Esophagus squamous epithelium (tissue), 5 donors: ENCODE measurements around the gene C1QTNF8. TPM values are rescaled to one million over a fixed set of nuclear protein-coding genes. Genes with fewer than 3 reads are reported as not detected.

ENCODE experiments used
- DNase-seq: peaks from one replicate; lab custom pipeline; 2025; lab: John Stamatoyannopoulos, UW
- H3K27ac ChIP-seq, 4 donors: fragments of 200-600 bp; sonication (generic); one replicate each; pipeline ENCODE4 v1.5.1; 2016 to 2019; ENCODE audit warnings: mild to moderate bottlenecking in 1 of 4
- H3K27me3 ChIP-seq, 4 donors: fragments of 200-600 bp; sonication (generic); 1 replicate in 3 of 4; 2 replicates in 1 of 4; pipeline versions ENCODE4 v1.5.1 to v1.6.0; 2017 to 2021; ENCODE audit warnings: antibody characterized with exemption in 1 of 4
- H3K36me3 ChIP-seq, 3 donors: fragments of 200-600 bp; sonication (generic); one replicate each; pipeline ENCODE4 v1.5.1; 2016 to 2019
- H3K4me1 ChIP-seq, 3 donors: fragments of 200-600 bp; sonication (generic); one replicate each; pipeline ENCODE4 v1.5.1; 2017 to 2019
- H3K4me3 ChIP-seq, 4 donors: fragments of 200-600 bp; sonication (generic); 1 replicate in 3 of 4; 2 replicates in 1 of 4; pipeline ENCODE4 v1.5.1; 2016 to 2019; ENCODE audit warnings: mild to moderate bottlenecking in 2 of 4, moderate library complexity in 1 of 4
- H3K9me3 ChIP-seq, 3 donors: fragments of 200-600 bp; sonication (generic); one replicate each; pipeline ENCODE4 v1.5.1; 2016 to 2019
- POLR2A ChIP-seq, 4 donors: fragments of 450-650 bp; IDR thresholded peaks; one replicate each; pipeline ENCODE4 v1.6.1; 2017; ENCODE audit warnings: antibody characterized with exemption in 4 of 4, mild to moderate bottlenecking in 4 of 4, moderate library complexity in 3 of 4
- WGBS, 2 donors: methylation state at CpG; one replicate each; pipeline ENCODE4 v1.1.5; 2018; 5-methylcytosine and 5-hydroxymethylcytosine counted together
- intact Hi-C: fragments of 100-400 bp; cut with DNase I; formaldehyde crosslinking; loops from one replicate; pipeline ENCODE4 v1.15.0; 2022
- total RNA-seq, 4 donors: library from RNA; depleted of rRNA; stranded (reverse); fragments of >200 nt; gene quantifications; one replicate each; pipeline ENCODE4 v1.1.0, GENCODE V29; 2016
- TF ChIP-seq, protein P1 (sequence below), 6 experiments: fragments of 450-650 bp in 4 of 6; fragments of 200-600 bp in 2 of 6; sonication (generic) in 2 of 6; IDR thresholded peaks; one replicate each; pipeline ENCODE4 v1.5.1; 2016 to 2019; ENCODE audit warnings: antibody characterized with exemption in 6 of 6, mild to moderate bottlenecking in 4 of 6, moderate library complexity in 4 of 6
- donor health status: DM: yes; HTN: yes; CAD: no.

C1QTNF8 gene
- total RNA-seq, 4 donors from 2014 or later, result not detected

DNA sequence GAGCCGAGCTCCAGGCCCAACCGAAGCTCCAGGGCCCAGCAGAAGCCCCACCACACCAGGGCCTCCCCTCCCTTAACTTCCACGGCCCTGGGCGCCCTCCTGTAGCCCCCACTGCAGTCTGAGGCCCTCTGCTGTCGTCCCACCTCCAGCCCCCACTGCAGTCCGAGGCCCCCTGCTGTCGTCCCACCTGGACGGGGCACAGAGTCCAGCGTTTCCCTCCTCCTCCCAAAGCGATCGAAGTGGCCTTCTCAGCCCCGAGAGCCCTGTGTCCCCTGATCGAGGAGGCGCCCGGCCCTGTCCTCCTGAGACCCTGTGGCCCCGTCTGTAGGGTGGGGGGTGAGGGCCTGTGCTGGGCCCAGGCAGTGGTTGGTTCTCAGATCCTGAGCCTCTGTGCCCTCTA, 31.1 kb upstream of the C1QTNF8 start:
- TF ChIP-seq, protein P1, sequence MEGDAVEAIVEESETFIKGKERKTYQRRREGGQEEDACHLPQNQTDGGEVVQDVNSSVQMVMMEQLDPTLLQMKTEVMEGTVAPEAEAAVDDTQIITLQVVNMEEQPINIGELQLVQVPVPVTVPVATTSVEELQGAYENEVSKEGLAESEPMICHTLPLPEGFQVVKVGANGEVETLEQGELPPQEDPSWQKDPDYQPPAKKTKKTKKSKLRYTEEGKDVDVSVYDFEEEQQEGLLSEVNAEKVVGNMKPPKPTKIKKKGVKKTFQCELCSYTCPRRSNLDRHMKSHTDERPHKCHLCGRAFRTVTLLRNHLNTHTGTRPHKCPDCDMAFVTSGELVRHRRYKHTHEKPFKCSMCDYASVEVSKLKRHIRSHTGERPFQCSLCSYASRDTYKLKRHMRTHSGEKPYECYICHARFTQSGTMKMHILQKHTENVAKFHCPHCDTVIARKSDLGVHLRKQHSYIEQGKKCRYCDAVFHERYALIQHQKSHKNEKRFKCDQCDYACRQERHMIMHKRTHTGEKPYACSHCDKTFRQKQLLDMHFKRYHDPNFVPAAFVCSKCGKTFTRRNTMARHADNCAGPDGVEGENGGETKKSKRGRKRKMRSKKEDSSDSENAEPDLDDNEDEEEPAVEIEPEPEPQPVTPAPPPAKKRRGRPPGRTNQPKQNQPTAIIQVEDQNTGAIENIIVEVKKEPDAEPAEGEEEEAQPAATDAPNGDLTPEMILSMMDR (IDR thresholded peaks at IDR 0.05), result no peak
- no peak for TF ChIP-seq POLR2A (IDR thresholded peaks at IDR 0.05)
- Histone ChIP-seq H3K27ac (no peak overlapping the region), H3K27me3 (peaks cover 0 to 70% (median 0%) of the 10 kb centered on the region in 4 donors), H3K36me3 (no peaks in the 10 kb centered on the region), H3K4me3 (no peak overlapping the region), H3K4me1 (peaks cover 0 to 5% (median 0%) of the 10 kb centered on the region in 3 donors), H3K9me3 (no peaks in the 10 kb centered on the region)
- no peak for DNase-seq
- WGBS, 2 donors, result 27% methylated on average over 3 of the region's 16 CpGs; no CpG with 5 or more reads in 1 of the 2 donors
- intact Hi-C loops, result no loop called here

DNA sequence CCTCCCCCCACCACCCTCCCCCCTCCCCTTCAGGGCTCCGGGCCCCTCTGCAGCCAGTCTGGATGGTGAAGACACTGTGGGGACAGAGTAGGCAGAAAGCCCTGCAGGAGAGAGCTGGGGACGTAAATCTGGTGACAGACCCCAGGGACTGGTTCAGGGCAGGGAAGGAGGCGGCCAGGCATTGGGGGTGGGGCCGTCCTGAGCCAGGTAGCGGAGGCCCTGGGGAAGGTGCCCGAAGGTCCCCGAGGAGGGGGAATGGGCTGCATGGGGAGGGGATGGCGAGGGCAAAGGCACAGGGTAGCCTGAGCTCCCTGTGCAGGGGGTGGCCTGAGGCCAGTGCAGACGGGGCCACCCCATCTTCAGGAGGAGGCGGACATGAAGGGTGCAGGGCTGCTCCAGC, 30.5 kb upstream of the C1QTNF8 start:
- 0 to 23% methylated on average over 1 to 4 of the region's 10 CpGs for WGBS, 2 donors
- H3K27me3 ChIP-seq, result peaks cover 0 to 72% (median 0%) of the 10 kb centered on the region in 4 donors
- no peak overlapping the region for H3K4me3 ChIP-seq
- H3K36me3 ChIP-seq, result no peaks in the 10 kb centered on the region
- no peak overlapping the region for H3K27ac ChIP-seq
- H3K4me1 ChIP-seq, result peaks cover 0 to 5% (median 0%) of the 10 kb centered on the region in 3 donors
- DNase-seq, result no peak
- intact Hi-C loops, result no loop called here
- no peaks in the 10 kb centered on the region for H3K9me3 ChIP-seq
- TF ChIP-seq POLR2A (IDR thresholded peaks at IDR 0.05), result no peak
- TF ChIP-seq, protein P1 (IDR thresholded peaks at IDR 0.05), result no peak

DNA sequence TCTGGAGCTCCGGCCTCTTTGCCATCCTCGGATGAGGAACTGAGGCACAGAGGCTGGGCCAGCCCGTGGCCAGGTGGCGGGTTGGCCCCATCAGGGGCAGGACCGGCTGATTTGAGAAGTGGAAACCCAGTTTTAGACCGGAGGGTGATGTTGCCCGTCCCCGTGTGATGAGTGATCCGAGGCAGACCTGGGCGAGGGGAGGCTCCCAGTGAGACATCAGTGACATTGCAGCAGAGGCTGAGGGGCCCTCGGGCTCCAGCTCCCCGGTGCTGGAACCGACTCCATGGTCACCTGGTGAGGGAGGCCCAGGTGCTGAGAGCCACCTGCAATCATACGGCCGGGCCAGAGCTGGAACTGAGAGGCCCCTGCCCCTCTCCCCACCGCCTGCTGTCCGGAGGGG, 30.0 kb upstream of the C1QTNF8 start:
- intact Hi-C loops, result no loop called here
- WGBS, 2 donors, result 33 to 60% methylated on average over 1 of the region's 17 CpGs
- peaks cover 0 to 77% (median 0%) of the 10 kb centered on the region in 4 donors for H3K27me3 ChIP-seq

DNA sequence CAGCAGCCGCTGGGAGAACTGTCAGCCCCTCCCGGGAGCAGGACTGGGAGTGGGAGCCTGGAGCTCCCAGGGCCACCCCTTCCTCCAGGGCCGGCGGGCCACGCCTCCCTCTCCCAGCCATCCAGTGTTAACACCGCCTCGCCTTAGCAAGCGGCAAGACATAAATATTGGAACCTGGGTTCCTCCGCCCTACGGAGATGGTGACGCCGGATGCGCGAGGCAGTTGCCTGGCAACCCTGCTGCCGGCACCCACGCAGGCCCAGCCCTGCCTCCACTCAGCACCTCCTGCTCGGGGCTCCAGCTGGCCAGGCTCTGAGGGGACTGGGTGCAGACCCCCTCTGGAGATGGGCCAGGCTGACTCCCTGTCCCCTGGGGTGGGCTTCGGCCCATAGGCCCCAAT, 29.4 kb upstream of the C1QTNF8 start:
- Histone ChIP-seq H3K4me1 (peaks cover 0 to 5% (median 0%) of the 10 kb centered on the region in 3 donors), H3K9me3 (no peaks in the 10 kb centered on the region), H3K4me3 (no peak overlapping the region), H3K36me3 (no peaks in the 10 kb centered on the region), H3K27ac (no peak overlapping the region), H3K27me3 (peaks cover 0 to 83% (median 0%) of the 10 kb centered on the region in 4 donors)
- WGBS, 2 donors, result 0% methylated on average over 1 of the region's 18 CpGs; no CpG with 5 or more reads in 1 of the 2 donors
- no peak for DNase-seq
- no peak for TF ChIP-seq POLR2A (IDR thresholded peaks at IDR 0.05)
- TF ChIP-seq, protein P1 (IDR thresholded peaks at IDR 0.05), result no peak
- intact Hi-C loops, result no loop called here

More for the DNA sequence above, 30.0 kb upstream of the C1QTNF8 start:
- Histone ChIP-seq H3K36me3 (no peaks in the 10 kb centered on the region), H3K9me3 (no peaks in the 10 kb centered on the region), H3K4me3 (no peak overlapping the region), H3K27ac (no peak overlapping the region), H3K4me1 (peaks cover 0 to 5% (median 0%) of the 10 kb centered on the region in 3 donors)
- DNase-seq, result no peak
- no peak for TF ChIP-seq POLR2A (IDR thresholded peaks at IDR 0.05)
- TF ChIP-seq, protein P1 (IDR thresholded peaks at IDR 0.05), result no peak

DNA sequence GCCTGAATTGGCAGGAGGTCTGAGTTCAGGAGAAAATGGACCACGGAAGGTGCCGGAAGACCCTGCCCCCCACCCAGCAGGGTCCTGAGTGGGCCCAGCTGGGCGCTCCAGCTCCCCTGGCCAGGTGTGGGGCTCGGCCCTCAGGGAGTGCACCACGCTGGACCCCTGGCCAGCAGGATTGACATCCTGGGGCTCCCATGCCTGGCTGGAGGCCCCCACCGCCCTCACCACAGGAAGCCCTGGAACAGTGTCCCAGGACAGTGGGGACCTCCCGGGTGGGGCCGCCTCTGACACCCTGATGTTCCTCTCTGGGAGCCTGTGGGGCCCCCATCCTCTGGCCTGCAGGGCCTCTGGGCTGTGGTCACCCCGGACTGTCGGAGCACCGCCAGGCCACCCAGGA, 28.8 kb upstream of the C1QTNF8 start:
- Histone ChIP-seq H3K4me1 (peaks cover 0 to 5% (median 0%) of the 10 kb centered on the region in 3 donors), H3K27me3 (peaks cover 0 to 90% (median 0%) of the 10 kb centered on the region in 4 donors), H3K9me3 (no peaks in the 10 kb centered on the region), H3K27ac (no peak overlapping the region), H3K36me3 (no peaks in the 10 kb centered on the region), H3K4me3 (no peak overlapping the region)
- WGBS, 2 donors, result 40 to 100% methylated on average over 1 of the region's 11 CpGs
- TF ChIP-seq POLR2A (IDR thresholded peaks at IDR 0.05), result no peak
- TF ChIP-seq, protein P1 (IDR thresholded peaks at IDR 0.05), result no peak
- intact Hi-C loops, result no loop called here
- no peak for DNase-seq
